ENCODE measurements around the gene OLIG3.

OLIG3 gene

GRCh38 chr6:137495703-137496336 lies 1.6 kb upstream of the OLIG3 start:
- H2AFZ ChIP-seq (ENCODE audit: low read length, unreplicated experiment): no peak overlapping the region
- no peaks in the 10 kb centered on the region for H3K79me2 ChIP-seq (ENCODE audit: control insufficient read depth, insufficient read depth, low read length, unreplicated experiment)
- no peaks in the 10 kb centered on the region for H3K4me1 ChIP-seq (ENCODE audit: control insufficient read depth, insufficient read depth, low read length, unreplicated experiment)
- H3K4me3 ChIP-seq (ENCODE audit: low read depth, low read length): no peak overlapping the region
- peaks cover 97% of the 10 kb centered on the region for H3K27me3 ChIP-seq (ENCODE audit: insufficient read depth, low read length)
- no peaks in the 10 kb centered on the region for H3K36me3 ChIP-seq (ENCODE audit: insufficient read depth, low read length)
- no peak overlapping the region for H3K27ac ChIP-seq (ENCODE audit: low read depth, low read length)

GRCh38 chr6:137494988-137495702 lies 951 bp upstream of the OLIG3 start:
- Histone ChIP-seq H3K4me1 (ENCODE audit: control insufficient read depth, insufficient read depth, low read length, unreplicated experiment) (no peaks in the 10 kb centered on the region), H3K79me2 (ENCODE audit: control insufficient read depth, insufficient read depth, low read length, unreplicated experiment) (no peaks in the 10 kb centered on the region), H3K4me3 (ENCODE audit: low read depth, low read length) (no peak overlapping the region), H3K27me3 (ENCODE audit: insufficient read depth, low read length) (peaks cover 99% of the 10 kb centered on the region), H3K36me3 (ENCODE audit: insufficient read depth, low read length) (no peaks in the 10 kb centered on the region), H2AFZ (ENCODE audit: low read length, unreplicated experiment) (no peak overlapping the region), H3K27ac (ENCODE audit: low read depth, low read length) (no peak overlapping the region)

- no peak overlapping the region for H2AFZ ChIP-seq (ENCODE audit: low read length, unreplicated experiment)
- H3K36me3 ChIP-seq (ENCODE audit: insufficient read depth, low read length): no peaks in the 10 kb centered on the region
- no peak overlapping the region for H3K4me3 ChIP-seq (ENCODE audit: low read depth, low read length)
- H3K79me2 ChIP-seq (ENCODE audit: control insufficient read depth, insufficient read depth, low read length, unreplicated experiment): no peaks in the 10 kb centered on the region
- peaks cover 99% of the 10 kb centered on the region for H3K27me3 ChIP-seq (ENCODE audit: insufficient read depth, low read length)
- no peak overlapping the region for H3K27ac ChIP-seq (ENCODE audit: low read depth, low read length)
- H3K4me1 ChIP-seq (ENCODE audit: control insufficient read depth, insufficient read depth, low read length, unreplicated experiment): no peaks in the 10 kb centered on the region
Measured at GRCh38 chr6:137493218-137494038, 766 bp downstream of the OLIG3 start.

- H3K27ac ChIP-seq (ENCODE audit: low read depth, low read length): no peak overlapping the region
- peaks cover 99% of the 10 kb centered on the region for H3K27me3 ChIP-seq (ENCODE audit: insufficient read depth, low read length)
- H3K79me2 ChIP-seq (ENCODE audit: control insufficient read depth, insufficient read depth, low read length, unreplicated experiment): no peaks in the 10 kb centered on the region
- H2AFZ ChIP-seq (ENCODE audit: low read length, unreplicated experiment): no peak overlapping the region
- H3K36me3 ChIP-seq (ENCODE audit: insufficient read depth, low read length): no peaks in the 10 kb centered on the region
- H3K4me1 ChIP-seq (ENCODE audit: control insufficient read depth, insufficient read depth, low read length, unreplicated experiment): no peaks in the 10 kb centered on the region
- no peak overlapping the region for H3K4me3 ChIP-seq (ENCODE audit: low read depth, low read length)
Measured at GRCh38 chr6:137492289-137493217, 1.6 kb downstream of the OLIG3 start.

- Histone ChIP-seq H3K4me1 (ENCODE audit: control insufficient read depth, insufficient read depth, low read length, unreplicated experiment) (no peaks in the 10 kb centered on the region), H3K79me2 (ENCODE audit: control insufficient read depth, insufficient read depth, low read length, unreplicated experiment) (no peaks in the 10 kb centered on the region), H3K27me3 (ENCODE audit: insufficient read depth, low read length) (peaks cover 99% of the 10 kb centered on the region), H3K36me3 (ENCODE audit: insufficient read depth, low read length) (no peaks in the 10 kb centered on the region), H3K4me3 (ENCODE audit: low read depth, low read length) (no peak overlapping the region), H3K27ac (ENCODE audit: low read depth, low read length) (no peak overlapping the region), H2AFZ (ENCODE audit: low read length, unreplicated experiment) (no peak overlapping the region)
Measured at GRCh38 chr6:137491478-137491877, 2.7 kb downstream of the OLIG3 start.

- Histone ChIP-seq H3K27ac (ENCODE audit: low read depth, low read length) (no peak overlapping the region), H3K27me3 (ENCODE audit: insufficient read depth, low read length) (peaks cover 99% of the 10 kb centered on the region), H3K4me3 (ENCODE audit: low read depth, low read length) (no peak overlapping the region), H2AFZ (ENCODE audit: low read length, unreplicated experiment) (no peak overlapping the region), H3K36me3 (ENCODE audit: insufficient read depth, low read length) (no peaks in the 10 kb centered on the region), H3K79me2 (ENCODE audit: control insufficient read depth, insufficient read depth, low read length, unreplicated experiment) (no peaks in the 10 kb centered on the region), H3K4me1 (ENCODE audit: control insufficient read depth, insufficient read depth, low read length, unreplicated experiment) (no peaks in the 10 kb centered on the region)
Measured at GRCh38 chr6:137490961-137491360, 3.2 kb downstream of the OLIG3 start.

GRCh38 chr6:137490006-137490905 lies 3.9 kb downstream of the OLIG3 start:
- Histone ChIP-seq H3K27me3 (ENCODE audit: insufficient read depth, low read length) (peaks cover 100% of the 10 kb centered on the region), H3K4me3 (ENCODE audit: low read depth, low read length) (no peak overlapping the region)

GRCh38 chr6:137489046-137490005 lies 4.9 kb downstream of the OLIG3 start:
- Histone ChIP-seq H3K4me3 (ENCODE audit: low read depth, low read length) (no peak overlapping the region), H2AFZ (ENCODE audit: low read length, unreplicated experiment) (no peak overlapping the region), H3K27me3 (ENCODE audit: insufficient read depth, low read length) (peaks cover 100% of the 10 kb centered on the region), H3K27ac (ENCODE audit: low read depth, low read length) (no peak overlapping the region), H3K79me2 (ENCODE audit: control insufficient read depth, insufficient read depth, low read length, unreplicated experiment) (no peaks in the 10 kb centered on the region), H3K4me1 (ENCODE audit: control insufficient read depth, insufficient read depth, low read length, unreplicated experiment) (no peaks in the 10 kb centered on the region), H3K36me3 (ENCODE audit: insufficient read depth, low read length) (no peaks in the 10 kb centered on the region)

More at GRCh38 chr6:137490006-137490905, 3.9 kb downstream of the OLIG3 start:
- no peak overlapping the region for H3K27ac ChIP-seq (ENCODE audit: low read depth, low read length)
- H3K4me1 ChIP-seq (ENCODE audit: control insufficient read depth, insufficient read depth, low read length, unreplicated experiment): no peaks in the 10 kb centered on the region
- H2AFZ ChIP-seq (ENCODE audit: low read length, unreplicated experiment): no peak overlapping the region
- no peaks in the 10 kb centered on the region for H3K79me2 ChIP-seq (ENCODE audit: control insufficient read depth, insufficient read depth, low read length, unreplicated experiment)
- no peaks in the 10 kb centered on the region for H3K36me3 ChIP-seq (ENCODE audit: insufficient read depth, low read length)
